GM23338 (cell line): ENCODE data around the gene CFAP65. TPM values are rescaled to one million over a fixed set of nuclear protein-coding genes. Genes with fewer than 3 reads are reported as not detected.

Experiments
- EZH2 ChIP-seq: fragments of 200-600 bp; sonication (generic); IDR thresholded peaks from one replicate; pipeline ENCODE4 v1.8.0; 2017; ENCODE audit warnings: antibody characterized with exemption, mild to moderate bottlenecking, low read depth; ENCODE audit not compliant: unreplicated experiment
- EZH2phosphoT487 ChIP-seq: fragments of 200-600 bp; sonication (generic); IDR thresholded peaks from one replicate; pipeline ENCODE4 v1.8.1; 2018; ENCODE audit warnings: antibody characterized with exemption; ENCODE audit not compliant: unreplicated experiment
- POLR2AphosphoS5 ChIP-seq: IDR thresholded peaks from 2 replicates; pipeline ENCODE4 v1.6.1; 2016; ENCODE audit warnings: antibody characterized with exemption, low read depth
- polyA plus RNA-seq: library from polyadenylated mRNA; unstranded; fragments of >200 nt; fragmentation: Nextera tagmentation; extraction: Ambion mirVana; gene quantifications from 2 replicates; pipeline ENCODE4 v1.2.1, GENCODE V29; 2016
- total RNA-seq: library from RNA; depleted of rRNA; stranded (reverse); fragments of >200 nt; shearing (Covaris generic); gene quantifications from 2 replicates; pipeline ENCODE4 v1.2.3, GENCODE V29; 2014
- TF ChIP-seq, protein P1 (sequence below): fragments of 250-450 bp; sonication (Bioruptor Pico); IDR thresholded peaks from 2 replicates; pipeline ENCODE4 v1.5.0; 2020; ENCODE audit warnings: mild to moderate bottlenecking, moderate library complexity
- TF ChIP-seq, protein P2 (sequence below), 2 experiments: fragments of 200-600 bp in 1 of 2; sonication (generic) in 1 of 2; conservative IDR thresholded peaks; 2 replicates each; pipeline versions ENCODE4 v1.5.1 to v1.6.1; 2016 to 2017; ENCODE audit warnings: antibody characterized with exemption in 2 of 2, low read depth in 2 of 2, mild to moderate bottlenecking in 2 of 2, moderate library complexity in 1 of 2

CFAP65 gene
- total and polyA plus RNA-seq, 2 experiments from 2014 or later, result 0.38 to 0.74 TPM

DNA sequence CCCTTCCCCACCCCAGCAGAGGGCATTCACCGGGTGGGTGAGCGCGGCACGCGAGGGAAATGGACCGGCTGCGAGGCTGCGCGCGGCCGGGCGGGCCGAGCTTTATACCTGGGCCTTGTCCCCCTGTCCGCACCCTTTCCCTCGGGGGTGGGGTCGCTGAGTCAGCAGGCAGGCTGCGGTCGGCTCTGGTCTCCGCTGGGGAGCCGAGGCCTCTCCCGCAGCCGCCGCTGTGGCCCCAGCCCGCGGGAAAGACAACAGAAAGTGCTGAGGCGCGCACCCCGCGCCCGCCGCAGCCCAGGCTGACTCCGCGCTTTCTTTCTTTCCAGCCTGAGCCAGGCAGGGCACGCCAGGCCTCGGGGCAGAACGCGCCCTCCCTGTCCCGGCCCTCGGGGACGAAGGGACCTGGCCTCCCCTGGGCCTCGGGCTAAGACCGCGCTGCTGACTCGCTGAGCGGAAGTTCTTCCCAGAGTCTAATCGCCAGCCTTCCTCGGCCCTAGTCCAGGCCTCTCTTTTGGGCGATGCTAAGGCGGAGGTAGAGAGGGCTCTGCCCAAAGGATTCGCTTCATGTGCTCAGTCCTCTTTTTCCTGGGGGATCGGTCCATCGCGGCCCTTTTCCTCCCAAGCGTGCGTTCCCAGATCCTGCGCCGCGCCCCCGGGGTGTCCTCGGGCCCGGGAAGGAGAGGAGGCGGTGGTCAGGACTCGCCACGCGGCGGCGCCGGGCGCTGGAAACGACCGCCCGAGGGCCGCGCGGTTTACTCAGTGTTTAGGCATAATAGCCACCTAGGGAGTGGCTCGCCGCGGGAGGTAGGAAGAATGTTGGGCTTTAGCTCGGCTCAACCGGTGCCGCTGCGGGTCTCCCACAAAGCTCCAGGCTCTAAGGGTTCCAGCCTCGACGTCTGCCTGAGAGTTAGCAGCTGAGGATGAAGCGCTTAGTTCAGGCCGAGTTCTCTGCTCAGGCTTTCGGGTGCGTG, 47.7 kb downstream of the CFAP65 start, which contains the start of gene CRYBA2 (continued):
- TF ChIP-seq, protein P1, sequence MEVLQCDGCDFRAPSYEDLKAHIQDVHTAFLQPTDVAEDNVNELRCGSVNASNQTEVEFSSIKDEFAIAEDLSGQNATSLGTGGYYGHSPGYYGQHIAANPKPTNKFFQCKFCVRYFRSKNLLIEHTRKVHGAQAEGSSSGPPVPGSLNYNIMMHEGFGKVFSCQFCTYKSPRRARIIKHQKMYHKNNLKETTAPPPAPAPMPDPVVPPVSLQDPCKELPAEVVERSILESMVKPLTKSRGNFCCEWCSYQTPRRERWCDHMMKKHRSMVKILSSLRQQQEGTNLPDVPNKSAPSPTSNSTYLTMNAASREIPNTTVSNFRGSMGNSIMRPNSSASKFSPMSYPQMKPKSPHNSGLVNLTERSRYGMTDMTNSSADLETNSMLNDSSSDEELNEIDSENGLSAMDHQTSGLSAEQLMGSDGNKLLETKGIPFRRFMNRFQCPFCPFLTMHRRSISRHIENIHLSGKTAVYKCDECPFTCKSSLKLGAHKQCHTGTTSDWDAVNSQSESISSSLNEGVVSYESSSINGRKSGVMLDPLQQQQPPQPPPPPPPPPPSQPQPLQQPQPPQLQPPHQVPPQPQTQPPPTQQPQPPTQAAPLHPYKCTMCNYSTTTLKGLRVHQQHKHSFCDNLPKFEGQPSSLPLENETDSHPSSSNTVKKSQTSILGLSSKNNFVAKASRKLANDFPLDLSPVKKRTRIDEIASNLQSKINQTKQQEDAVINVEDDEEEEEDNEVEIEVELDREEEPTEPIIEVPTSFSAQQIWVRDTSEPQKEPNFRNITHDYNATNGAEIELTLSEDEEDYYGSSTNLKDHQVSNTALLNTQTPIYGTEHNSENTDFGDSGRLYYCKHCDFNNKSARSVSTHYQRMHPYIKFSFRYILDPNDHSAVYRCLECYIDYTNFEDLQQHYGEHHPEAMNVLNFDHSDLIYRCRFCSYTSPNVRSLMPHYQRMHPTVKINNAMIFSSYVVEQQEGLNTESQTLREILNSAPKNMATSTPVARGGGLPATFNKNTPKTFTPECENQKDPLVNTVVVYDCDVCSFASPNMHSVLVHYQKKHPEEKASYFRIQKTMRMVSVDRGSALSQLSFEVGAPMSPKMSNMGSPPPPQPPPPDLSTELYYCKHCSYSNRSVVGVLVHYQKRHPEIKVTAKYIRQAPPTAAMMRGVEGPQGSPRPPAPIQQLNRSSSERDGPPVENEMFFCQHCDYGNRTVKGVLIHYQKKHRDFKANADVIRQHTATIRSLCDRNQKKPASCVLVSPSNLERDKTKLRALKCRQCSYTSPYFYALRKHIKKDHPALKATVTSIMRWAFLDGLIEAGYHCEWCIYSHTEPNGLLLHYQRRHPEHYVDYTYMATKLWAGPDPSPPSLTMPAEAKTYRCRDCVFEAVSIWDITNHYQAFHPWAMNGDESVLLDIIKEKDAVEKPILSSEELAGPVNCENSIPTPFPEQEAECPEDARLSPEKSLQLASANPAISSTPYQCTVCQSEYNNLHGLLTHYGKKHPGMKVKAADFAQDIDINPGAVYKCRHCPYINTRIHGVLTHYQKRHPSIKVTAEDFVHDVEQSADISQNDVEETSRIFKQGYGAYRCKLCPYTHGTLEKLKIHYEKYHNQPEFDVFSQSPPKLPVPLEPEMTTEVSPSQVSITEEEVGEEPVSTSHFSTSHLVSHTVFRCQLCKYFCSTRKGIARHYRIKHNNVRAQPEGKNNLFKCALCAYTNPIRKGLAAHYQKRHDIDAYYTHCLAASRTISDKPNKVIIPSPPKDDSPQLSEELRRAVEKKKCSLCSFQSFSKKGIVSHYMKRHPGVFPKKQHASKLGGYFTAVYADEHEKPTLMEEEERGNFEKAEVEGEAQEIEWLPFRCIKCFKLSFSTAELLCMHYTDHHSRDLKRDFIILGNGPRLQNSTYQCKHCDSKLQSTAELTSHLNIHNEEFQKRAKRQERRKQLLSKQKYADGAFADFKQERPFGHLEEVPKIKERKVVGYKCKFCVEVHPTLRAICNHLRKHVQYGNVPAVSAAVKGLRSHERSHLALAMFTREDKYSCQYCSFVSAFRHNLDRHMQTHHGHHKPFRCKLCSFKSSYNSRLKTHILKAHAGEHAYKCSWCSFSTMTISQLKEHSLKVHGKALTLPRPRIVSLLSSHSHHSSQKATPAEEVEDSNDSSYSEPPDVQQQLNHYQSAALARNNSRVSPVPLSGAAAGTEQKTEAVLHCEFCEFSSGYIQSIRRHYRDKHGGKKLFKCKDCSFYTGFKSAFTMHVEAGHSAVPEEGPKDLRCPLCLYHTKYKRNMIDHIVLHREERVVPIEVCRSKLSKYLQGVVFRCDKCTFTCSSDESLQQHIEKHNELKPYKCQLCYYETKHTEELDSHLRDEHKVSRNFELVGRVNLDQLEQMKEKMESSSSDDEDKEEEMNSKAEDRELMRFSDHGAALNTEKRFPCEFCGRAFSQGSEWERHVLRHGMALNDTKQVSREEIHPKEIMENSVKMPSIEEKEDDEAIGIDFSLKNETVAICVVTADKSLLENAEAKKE, result no peak
- peak; percentile 41 for TF ChIP-seq EZH2phosphoT487
- TF ChIP-seq, protein P2, sequence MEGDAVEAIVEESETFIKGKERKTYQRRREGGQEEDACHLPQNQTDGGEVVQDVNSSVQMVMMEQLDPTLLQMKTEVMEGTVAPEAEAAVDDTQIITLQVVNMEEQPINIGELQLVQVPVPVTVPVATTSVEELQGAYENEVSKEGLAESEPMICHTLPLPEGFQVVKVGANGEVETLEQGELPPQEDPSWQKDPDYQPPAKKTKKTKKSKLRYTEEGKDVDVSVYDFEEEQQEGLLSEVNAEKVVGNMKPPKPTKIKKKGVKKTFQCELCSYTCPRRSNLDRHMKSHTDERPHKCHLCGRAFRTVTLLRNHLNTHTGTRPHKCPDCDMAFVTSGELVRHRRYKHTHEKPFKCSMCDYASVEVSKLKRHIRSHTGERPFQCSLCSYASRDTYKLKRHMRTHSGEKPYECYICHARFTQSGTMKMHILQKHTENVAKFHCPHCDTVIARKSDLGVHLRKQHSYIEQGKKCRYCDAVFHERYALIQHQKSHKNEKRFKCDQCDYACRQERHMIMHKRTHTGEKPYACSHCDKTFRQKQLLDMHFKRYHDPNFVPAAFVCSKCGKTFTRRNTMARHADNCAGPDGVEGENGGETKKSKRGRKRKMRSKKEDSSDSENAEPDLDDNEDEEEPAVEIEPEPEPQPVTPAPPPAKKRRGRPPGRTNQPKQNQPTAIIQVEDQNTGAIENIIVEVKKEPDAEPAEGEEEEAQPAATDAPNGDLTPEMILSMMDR (conservative IDR thresholded peaks at IDR 0.05; ENCODE audit: low read depth in 2 of 2), result 0 out of 4 replicates have a peak, but pooled peaks of 1 of the 2 experiments have one; percentile 5
- TF ChIP-seq EZH2, result peak; percentile 92
- TF ChIP-seq POLR2AphosphoS5, result no peak
